ENCODE measurements around the gene NR3C1. TPM values are rescaled to one million over a fixed set of nuclear protein-coding genes. Genes with fewer than 3 reads are reported as not detected.
A peak's percentile ranks its signal among the peaks of the same experiment; 100 is the strongest.

Gene NR3C1
- total and polyA plus RNA-seq, 2 of the 13 experiments (the other 11 are each of a cell fraction or from before 2014, with no cell fraction given), result 10.0 to 24.3 TPM

- 0 out of 2 replicates have a peak, but pooled peaks have one; percentile 62 for TF ChIP-seq ARHGAP35 (CRISPR knock-in tag; IDR thresholded peaks at IDR 0.05; ENCODE audit: borderline replicate concordance)
- TF ChIP-seq, protein P1, sequence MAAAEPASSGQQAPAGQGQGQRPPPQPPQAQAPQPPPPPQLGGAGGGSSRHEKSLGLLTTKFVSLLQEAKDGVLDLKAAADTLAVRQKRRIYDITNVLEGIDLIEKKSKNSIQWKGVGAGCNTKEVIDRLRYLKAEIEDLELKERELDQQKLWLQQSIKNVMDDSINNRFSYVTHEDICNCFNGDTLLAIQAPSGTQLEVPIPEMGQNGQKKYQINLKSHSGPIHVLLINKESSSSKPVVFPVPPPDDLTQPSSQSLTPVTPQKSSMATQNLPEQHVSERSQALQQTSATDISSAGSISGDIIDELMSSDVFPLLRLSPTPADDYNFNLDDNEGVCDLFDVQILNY (CRISPR knock-in tag; conservative IDR thresholded peaks at IDR 0.05), result peak; percentile 48; the same call in 1 of the 2 replicates
- TF ChIP-seq SYNCRIP (IDR thresholded peaks at IDR 0.05; ENCODE audit: insufficient read depth, low read depth, low read length), result no peak
- TF ChIP-seq ZNF747 (CRISPR knock-in tag; IDR thresholded peaks at IDR 0.05; ENCODE audit: borderline replicate concordance), result peak; percentile 56; the same call in 1 of the 2 replicates
- no peak for TF ChIP-seq TBL1XR1 (IDR thresholded peaks at IDR 0.05; ENCODE audit: borderline replicate concordance, low read length, partially characterized antibody)
- TF ChIP-seq ZNF3 (CRISPR knock-in tag; IDR thresholded peaks at IDR 0.05), result no peak; the same call in 1 of the 2 replicates
- TF ChIP-seq ZNF678 (CRISPR knock-in tag; IDR thresholded peaks at IDR 0.05), result no peak
- TF ChIP-seq RBFOX2 (IDR thresholded peaks at IDR 0.05; ENCODE audit: low read depth, low read length), result peak; percentile 79
- TF ChIP-seq RARA (CRISPR knock-in tag; IDR thresholded peaks at IDR 0.05), result no peak
- no peak for TF ChIP-seq RFX1 (IDR thresholded peaks at IDR 0.05)
- peak; percentile 69; the same call in 1 of the 2 replicates for TF ChIP-seq CAMTA2 (CRISPR knock-in tag; IDR thresholded peaks at IDR 0.05; ENCODE audit: borderline replicate concordance)
- TF ChIP-seq GTF2F1 (IDR thresholded peaks at IDR 0.05; ENCODE audit: low read length), result no peak
- peak; percentile 75 for TF ChIP-seq HDAC1 (CRISPR knock-in tag; IDR thresholded peaks at IDR 0.05)
- TF ChIP-seq, protein P2, sequence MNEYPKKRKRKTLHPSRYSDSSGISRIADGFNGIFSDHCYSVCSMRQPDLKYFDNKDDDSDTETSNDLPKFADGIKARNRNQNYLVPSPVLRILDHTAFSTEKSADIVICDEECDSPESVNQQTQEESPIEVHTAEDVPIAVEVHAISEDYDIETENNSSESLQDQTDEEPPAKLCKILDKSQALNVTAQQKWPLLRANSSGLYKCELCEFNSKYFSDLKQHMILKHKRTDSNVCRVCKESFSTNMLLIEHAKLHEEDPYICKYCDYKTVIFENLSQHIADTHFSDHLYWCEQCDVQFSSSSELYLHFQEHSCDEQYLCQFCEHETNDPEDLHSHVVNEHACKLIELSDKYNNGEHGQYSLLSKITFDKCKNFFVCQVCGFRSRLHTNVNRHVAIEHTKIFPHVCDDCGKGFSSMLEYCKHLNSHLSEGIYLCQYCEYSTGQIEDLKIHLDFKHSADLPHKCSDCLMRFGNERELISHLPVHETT (CRISPR knock-in tag; conservative IDR thresholded peaks at IDR 0.05), result 0 out of 2 replicates have a peak, but pooled peaks have one; percentile 70
- TF ChIP-seq LBX2 (CRISPR knock-in tag; IDR thresholded peaks at IDR 0.05; ENCODE audit: borderline replicate concordance), result no peak
- TF ChIP-seq ZNF891 (CRISPR knock-in tag; IDR thresholded peaks at IDR 0.05), result peak; percentile 97
- TF ChIP-seq, protein P3, sequence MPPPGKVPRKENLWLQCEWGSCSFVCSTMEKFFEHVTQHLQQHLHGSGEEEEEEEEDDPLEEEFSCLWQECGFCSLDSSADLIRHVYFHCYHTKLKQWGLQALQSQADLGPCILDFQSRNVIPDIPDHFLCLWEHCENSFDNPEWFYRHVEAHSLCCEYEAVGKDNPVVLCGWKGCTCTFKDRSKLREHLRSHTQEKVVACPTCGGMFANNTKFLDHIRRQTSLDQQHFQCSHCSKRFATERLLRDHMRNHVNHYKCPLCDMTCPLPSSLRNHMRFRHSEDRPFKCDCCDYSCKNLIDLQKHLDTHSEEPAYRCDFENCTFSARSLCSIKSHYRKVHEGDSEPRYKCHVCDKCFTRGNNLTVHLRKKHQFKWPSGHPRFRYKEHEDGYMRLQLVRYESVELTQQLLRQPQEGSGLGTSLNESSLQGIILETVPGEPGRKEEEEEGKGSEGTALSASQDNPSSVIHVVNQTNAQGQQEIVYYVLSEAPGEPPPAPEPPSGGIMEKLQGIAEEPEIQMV (CRISPR knock-in tag; IDR thresholded peaks at IDR 0.05; ENCODE audit: low read depth), result peak; percentile 21; the same call in 1 of the 2 replicates
- 0 out of 2 replicates have a peak, but pooled peaks have one; percentile 19 for TF ChIP-seq SIX4 (CRISPR knock-in tag; IDR thresholded peaks at IDR 0.05)
- TF ChIP-seq, protein P4, sequence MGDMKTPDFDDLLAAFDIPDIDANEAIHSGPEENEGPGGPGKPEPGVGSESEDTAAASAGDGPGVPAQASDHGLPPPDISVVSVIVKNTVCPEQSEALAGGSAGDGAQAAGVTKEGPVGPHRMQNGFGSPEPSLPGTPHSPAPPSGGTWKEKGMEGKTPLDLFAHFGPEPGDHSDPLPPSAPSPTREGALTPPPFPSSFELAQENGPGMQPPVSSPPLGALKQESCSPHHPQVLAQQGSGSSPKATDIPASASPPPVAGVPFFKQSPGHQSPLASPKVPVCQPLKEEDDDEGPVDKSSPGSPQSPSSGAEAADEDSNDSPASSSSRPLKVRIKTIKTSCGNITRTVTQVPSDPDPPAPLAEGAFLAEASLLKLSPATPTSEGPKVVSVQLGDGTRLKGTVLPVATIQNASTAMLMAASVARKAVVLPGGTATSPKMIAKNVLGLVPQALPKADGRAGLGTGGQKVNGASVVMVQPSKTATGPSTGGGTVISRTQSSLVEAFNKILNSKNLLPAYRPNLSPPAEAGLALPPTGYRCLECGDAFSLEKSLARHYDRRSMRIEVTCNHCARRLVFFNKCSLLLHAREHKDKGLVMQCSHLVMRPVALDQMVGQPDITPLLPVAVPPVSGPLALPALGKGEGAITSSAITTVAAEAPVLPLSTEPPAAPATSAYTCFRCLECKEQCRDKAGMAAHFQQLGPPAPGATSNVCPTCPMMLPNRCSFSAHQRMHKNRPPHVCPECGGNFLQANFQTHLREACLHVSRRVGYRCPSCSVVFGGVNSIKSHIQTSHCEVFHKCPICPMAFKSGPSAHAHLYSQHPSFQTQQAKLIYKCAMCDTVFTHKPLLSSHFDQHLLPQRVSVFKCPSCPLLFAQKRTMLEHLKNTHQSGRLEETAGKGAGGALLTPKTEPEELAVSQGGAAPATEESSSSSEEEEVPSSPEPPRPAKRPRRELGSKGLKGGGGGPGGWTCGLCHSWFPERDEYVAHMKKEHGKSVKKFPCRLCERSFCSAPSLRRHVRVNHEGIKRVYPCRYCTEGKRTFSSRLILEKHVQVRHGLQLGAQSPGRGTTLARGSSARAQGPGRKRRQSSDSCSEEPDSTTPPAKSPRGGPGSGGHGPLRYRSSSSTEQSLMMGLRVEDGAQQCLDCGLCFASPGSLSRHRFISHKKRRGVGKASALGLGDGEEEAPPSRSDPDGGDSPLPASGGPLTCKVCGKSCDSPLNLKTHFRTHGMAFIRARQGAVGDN (CRISPR knock-in tag; IDR thresholded peaks at IDR 0.05), result peak; percentile 95
- 0 out of 2 replicates have a peak, but pooled peaks have one; percentile 16 for TF ChIP-seq SMYD3 (CRISPR knock-in tag; IDR thresholded peaks at IDR 0.05)
Observed at GRCh38 chr5:143405063-143405848, 1.8 kb upstream of the NR3C1 start (continued).

Measured in HepG2 (cell line).